NCI-H1694 treated with DMSO at 0.1 percent for 48 hours (cell line): Measurements from ENCODE around the gene LINC00305.

ENCODE experiments used
- DNase-seq: peaks from one replicate; lab custom pipeline; 2025; lab: John Stamatoyannopoulos, UW

Gene LINC00305

DNA sequence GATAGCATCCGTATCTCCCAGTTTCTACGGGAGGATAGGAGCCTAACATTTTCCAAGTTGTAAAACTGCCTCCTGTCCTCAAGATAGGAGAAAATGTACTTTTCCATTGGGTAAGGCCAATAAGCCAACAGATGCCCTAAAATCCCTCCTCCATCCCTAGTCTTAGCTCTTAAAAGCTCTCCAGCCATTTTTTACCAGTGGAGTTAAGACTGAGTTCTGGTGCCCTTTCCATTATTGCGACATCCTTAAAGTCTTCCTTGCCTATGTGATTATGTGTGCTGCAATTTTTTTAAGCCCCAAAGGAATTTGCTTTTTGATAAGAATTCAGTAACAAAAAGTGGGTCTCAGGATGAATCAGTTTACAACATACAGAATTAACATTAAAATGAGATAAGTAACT, 33.0 kb downstream of the LINC00305 start:
- no peak for DNase-seq

DNA sequence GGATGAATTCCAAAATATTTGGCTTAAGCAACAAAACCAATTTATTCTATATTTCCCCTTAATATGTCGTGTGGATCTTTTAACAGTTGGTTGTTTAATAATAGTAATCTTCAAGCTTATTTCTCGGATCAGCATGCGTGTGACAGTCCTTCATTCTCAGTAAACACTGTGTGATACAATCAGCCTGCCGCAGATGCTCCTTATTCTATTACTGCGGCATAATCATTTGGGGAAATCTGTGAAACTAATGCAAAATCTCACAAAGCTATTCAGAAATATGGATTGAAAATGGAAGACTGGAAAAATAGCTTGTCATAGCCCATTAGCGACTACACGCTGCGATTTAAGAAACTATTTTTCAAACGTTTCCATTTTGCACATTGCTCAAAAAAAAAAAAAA, 36.9 kb downstream of the LINC00305 start:
- DNase-seq, result no peak

DNA sequence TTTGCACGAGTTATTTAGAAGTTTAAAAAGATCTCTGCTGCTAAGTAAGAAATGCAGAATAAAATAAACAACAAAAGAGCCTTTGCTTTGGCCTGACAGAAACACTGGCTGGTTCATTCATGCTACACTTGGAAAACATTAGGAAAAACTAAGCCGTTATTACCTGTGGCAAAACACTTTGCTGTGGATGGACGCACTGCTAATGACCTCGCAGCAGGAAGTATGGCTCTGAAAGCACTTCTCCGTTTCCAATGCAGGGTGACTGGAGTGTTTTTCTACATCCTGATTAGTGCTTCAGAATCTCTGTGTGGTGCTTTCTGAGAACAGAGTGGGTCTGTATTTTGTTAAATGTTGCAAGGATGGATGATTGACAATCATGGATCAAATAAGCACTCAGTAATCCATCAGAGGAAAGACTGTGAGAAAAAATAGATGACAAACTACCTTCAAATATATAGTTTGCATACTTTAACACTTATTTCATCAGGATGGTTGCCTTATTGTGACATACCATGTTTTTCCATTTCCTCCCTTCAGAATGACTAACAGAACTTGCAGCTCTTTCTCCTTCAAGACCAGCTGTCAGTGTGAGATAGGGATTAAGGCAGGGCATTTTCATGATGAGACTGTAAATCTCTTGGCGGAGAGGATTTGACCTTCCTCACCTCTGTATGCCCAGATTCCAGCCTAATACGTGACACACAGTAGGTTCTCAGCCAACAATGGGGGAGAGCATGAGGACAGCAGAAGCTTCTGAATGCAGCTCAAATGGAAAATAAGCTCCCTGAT, 38.0 kb downstream of the LINC00305 start:
- no peak for DNase-seq

DNA sequence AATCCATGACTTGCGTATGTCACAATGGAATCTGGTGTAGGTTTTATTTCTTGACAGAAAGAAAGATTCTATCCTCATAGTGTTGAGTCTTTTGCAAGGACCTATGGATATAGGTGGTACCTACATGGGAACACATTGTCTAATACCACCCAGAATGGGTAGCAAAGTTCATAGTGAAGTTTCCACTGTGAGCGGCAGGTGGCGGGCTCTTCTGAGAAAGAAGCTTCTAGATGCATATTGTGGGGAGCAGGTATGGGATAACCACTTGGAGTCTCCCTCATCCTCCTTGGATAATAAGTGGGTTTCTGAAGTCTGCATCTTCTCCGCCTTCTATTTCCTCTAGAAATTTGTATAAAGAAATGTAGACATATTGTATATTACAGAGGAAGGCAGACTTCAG, 44.9 kb downstream of the LINC00305 start:
- DNase-seq, result no peak

DNA sequence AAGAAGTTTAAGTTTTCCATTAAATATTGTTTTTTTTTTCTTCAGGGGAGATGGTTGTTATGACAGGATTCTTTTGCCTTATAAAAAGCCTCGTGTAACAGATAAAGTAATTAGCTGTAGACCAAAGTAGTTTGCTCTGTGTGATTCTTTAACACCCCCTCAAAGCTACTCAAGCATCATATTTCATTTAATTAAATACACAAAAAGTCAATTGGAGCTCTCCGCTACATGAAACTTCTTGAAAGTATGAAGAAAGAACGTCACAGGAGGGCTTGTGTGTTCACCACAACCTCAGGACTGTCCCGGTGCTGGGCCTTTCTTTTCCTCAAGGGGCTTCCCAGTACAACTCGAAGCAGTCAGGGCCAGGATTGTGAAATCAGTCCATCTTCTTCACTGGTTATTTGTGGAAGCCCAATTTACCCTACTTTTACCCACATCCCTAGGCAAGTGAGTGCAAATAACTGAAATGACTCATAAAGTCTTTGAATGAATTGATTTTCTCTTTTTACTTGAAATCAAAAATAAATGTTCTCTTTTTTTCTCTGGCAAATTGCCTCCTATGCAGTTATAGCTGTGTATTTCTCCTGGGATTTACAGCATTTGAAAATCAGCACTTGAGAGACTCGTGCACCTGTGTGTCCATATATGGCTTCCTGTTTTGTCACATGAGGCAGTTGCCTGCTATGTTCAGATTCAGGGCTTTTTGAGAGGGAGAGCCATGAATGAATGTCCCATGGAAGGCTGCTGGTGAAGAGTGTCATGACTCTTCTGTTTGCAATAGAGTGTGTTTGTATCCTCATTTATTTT, 48.6 kb downstream of the LINC00305 start:
- DNase-seq, result no peak

DNA sequence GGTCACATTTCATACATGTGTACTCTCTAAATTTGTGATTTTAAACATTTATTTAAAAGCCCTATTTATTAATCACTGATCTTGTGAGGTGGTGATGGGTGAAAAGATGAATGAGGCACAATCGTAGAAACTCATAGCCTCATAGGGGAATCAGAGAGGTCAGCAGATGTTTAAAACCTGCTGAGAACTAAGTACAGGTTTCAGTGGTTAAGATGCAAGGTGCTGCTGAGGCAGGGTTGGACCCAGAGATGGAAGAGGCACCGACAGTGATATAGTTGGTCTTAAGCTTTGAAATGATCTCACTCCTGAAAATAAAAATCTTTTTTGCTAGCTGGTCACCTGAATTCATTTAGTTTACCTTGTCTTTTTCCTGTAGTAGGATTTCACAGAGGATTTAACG, 49.6 kb downstream of the LINC00305 start:
- DNase-seq, result no peak

DNA sequence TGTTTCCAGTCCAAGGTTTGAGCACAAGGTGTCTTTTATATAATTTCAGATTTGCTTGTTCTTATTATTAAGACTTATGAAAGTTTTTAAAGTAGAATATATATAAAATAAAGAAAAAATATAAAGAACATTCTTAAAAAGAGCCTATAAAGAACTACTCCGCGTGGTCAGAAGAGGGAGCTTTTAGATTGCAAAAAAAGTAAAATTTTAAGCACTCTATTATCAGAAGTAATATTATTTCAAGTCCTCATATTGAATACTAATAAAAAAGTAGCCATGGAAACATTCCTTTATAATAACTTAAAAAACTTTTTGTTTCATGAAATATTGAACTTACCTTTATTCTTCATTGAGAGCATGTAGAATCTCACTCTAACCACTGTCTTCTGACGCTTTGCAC, 51.4 kb downstream of the LINC00305 start:
- DNase-seq, result peak; percentile 4

DNA sequence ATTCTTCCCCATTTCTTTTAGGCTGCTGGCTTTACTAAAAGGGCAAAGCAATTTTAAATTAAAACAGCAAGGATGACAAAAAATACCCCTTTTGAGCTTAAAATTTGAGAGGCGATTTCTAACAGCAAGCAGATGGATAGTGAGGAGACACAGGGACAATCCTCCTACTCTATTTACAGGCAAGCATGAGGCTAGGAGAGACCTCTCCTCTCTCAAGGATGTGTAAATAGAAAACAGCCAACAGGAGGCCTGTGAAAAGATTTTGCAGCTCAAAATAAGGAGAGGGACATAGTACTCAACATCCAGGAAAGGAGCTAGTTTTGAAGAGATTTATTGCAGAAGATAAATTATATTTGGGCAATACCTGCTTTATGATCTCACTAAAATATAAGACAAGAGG, 53.8 kb downstream of the LINC00305 start:
- no peak for DNase-seq

DNA sequence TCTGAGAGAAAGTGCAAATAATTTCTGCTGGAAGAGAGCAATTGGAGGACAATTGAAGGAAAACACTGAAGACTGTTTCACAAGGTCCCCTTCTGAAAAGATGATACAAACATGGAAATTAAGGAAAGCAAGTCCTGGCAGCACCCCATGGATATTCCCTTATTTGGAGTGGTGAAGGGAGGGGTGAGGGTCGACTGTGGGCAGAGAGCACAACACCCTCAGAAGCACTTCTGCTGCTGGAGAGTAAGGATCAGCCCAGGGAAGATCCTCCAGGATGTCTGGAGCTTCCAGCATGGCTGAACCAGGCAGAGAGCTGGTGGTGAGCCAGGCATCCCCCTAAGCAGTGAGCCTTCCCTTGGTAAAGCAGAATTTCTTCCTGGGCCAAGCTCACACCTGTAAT, 54.7 kb downstream of the LINC00305 start:
- no peak for DNase-seq

DNA sequence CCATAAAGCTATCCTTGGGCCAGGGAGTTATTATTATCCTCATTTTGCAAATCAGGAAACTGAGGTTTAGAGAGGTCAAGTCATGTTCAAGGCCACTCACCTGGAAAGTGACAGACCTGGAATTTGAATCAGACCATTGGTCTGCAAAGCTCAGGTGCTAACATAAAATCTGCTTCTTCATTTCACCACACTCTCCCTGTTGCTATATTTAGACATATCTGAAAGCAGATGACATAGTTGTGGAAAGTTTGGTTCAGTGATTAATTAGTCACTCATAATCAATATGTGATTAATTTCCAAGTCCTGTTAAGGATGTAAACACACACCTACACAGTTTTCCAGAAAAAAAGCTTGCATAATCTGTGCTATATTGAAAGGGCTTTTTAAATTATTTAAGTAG, 57.4 kb downstream of the LINC00305 start:
- no peak for DNase-seq

DNA sequence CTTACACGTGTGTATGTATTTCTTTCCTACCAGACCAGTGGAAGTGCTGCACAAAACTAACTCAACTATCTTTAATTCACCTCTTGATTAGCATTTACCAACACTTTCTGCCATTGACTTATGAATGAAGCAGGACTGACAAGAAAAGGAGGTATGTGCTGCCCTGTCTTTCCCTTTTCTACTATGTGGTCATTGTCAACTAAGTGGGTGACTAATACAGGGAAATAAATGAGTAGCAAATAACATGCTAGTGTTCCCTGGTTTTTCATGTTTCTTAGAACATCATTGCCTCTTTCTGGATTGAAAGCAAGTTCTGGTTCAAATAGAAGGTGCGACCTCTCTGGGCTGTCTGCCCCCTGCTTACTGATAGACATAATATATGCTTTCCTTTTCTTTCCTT, 58.0 kb downstream of the LINC00305 start:
- DNase-seq, result no peak

DNA sequence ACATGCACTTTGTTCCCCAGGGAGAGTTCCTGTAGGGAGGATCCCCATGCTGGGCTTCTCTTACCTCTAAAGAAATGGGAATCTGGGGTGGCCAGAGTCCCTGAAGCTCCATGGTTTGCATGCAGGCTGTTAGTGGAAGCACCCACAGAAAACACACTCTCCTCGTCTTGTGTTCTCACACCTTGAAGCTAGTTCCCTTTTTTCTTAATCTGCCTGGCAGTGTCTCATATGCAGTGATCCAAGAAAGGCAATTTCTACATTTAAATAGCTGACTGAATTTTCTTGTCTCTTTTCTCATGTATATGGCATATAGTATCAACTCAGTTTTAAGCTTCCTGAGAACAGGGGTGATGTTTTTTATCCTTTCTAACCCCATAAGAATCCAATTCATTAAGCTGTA, 65.0 kb downstream of the LINC00305 start:
- DNase-seq, result no peak

DNA sequence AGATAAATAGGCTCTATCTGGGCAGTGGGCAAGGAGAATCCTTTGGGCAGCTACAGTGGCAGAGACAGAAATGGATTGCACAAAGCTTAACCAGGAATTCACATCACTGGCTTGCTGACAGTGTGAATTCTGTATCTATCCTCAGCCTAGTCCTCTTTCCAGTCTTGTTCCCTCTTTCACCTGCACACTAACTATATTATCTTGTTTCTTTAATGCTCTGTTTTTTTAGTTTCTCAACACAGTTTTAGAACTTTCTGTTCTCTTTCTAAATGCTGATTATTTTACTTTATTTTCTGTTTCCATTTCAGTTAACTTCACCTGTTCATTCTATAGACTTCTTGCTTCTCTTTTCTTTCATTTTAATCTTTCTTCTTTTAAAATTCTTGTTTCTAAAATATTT, 66.4 kb downstream of the LINC00305 start:
- no peak for DNase-seq

DNA sequence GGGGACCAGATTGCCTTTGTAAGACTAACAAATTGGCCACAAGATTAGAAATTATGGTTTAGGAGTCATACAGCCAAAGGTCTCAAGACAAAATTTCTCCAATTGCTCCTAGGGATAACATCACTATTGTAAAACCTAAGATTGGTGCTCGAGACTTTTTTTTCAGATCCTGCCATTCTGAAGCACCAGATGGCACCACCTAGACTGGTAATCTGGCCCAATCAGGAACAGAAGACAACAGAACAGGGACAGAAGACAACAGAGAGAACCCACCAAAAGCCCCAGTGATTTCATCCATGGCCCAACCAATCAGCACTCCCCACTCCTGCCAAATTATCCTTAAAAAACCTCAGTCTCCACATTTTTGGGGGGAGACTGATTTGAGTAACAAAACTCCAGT, 66.8 kb downstream of the LINC00305 start:
- no peak for DNase-seq

DNA sequence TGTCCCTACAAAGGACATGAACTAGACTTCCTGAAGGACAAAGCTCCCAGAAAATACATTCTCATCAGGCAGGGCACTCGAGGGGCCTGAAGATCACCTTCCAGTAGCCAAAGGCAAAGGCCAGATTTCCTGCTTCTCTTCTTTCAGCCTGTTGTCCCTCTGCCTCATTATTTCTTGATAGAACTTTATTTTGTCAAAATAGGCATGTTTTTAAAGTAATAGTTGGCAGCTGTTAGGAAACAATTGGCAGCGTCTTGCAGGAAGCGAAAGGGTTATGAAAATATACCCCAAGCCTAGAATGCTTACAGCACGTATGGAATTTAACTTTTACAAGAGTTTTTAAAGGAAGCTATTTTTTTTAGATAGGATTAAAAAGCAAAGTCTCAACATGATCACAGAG, 74.9 kb downstream of the LINC00305 start:
- DNase-seq, result no peak

DNA sequence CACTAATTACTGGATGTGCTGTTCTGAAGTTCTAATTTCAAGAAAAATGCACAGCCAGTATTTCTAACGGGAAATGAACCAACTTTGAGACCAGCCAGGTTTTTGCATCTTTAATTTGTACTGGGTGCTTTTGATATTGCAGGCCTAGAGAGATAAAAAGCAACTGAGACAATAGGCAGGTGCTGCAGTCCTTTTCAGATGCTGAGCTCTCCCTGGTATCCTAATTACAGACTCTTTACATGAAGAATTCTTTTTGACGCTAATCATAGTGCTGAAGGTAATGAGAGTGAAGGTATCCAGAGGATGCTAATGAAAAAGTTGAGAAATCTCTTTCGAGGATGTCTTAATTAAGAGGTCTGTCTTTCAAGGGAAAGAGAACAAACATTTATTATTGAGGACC, 93.9 kb downstream of the LINC00305 start:
- no peak for DNase-seq

DNA sequence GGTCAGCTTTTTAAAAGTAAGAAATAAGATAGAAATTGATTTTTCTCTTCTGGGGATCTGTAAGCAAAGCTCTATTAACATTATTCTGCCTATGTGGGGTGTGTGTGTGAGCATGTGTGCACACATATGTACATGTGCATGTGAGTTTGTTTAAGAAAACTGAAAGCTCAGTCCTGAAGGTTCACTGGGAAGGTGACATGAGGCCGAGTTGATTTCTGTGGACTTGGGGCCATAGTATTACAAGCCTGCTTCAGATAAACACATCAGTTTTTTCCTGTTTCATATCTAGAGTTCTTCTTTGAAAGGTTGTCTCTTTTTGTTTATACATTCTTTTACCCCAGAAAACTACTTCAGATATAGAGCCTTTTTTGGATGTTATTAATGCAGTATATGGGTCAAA, 95.6 kb downstream of the LINC00305 start:
- DNase-seq, result no peak

DNA sequence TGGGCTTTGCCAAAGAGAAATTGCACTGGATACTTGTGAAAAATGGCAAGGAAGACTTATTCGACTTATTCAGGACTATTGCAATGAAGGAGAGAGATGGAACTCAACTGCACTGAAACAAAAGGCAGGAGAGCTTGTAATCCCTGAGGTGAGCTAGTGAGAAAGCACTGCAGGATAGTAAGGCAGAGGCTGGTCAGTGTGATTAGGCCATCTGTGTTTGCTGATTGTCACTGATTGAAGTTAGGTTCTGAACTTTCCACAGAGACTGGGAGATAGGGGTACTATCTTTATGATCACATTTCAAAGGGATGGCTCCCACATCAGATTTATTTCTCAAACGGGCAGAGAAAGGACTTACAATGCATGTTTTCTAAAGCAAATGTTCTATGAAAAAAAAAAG, 96.1 kb downstream of the LINC00305 start:
- DNase-seq, result no peak

DNA sequence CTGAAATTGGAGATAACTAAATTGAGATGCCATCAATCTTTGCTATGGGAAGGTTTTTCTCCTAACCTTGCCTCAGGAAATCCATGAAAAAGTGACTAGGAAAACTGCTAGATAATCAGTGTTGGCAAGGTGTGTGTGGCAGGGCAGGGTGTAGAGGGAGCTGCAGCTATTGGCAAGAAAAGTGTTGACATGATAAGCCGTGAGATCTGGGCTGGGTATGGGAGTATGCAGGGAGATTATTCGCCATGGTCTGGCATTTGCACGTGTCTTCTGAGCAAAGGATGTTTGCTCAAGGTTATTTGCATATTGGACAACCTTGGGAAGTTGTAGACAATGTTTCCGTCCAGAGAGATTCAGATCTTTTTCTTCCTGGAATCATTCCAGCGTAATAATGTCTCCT, 104.3 kb downstream of the LINC00305 start:
- DNase-seq, result no peak

DNA sequence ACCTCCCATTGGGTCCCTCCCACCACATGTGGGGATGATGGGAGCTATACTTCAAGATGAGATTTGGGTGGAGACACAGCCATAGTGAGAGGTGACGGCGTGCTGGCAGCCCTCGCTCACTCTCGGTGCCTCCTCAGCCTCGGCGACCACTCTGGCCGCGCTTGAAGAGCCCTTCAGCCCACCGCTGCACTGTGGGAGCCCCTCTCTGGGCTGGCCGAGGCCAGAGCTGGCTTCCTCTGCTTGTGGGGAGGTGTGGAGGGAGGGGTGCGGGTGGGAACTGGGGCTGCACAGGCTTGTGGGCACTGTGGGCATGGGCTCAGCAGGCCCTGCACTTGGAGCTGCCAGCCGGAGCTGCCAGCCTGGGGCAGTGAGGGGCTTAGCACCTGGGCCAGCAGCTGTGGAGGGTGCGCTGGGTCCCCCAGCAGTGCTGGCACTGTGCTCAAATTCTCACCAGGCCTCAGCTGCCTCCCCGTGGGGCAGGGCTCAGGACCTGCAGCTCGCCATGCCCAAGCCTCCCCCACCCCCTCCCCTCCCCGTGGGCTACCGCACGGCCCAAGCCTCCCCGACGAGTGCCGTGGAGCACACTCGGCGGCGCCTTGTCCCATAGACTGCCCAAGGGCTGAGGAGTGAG, 106.0 kb downstream of the LINC00305 start:
- DNase-seq, result no peak

DNA sequence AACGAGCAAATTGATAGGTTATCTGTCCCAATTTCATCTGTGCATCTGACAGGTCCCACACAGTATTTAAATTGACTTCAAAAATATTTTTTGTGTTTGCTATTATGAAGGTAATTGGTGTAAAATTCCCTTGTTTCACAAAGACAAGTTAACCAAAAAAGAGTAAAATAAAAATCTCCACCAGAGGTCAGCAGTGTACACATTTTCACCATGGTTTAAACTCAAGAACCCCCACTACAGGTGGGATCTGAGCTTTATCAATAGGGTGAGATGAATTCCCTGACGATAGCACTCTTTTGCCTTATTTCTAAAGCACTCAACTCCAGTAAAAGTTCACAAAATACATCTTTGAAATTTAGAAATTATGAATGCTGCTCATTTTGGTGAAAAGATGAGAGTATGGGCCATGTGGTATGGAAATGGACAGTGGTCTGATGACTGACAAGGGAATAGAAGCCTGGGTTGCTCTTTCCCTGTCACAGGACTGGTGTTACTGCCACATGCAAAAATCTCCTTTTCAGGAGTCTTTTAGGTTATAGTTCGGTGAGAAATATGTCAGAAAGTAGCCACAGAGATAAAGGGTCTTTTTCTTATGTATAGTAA, 111.0 kb downstream of the LINC00305 start:
- peak; percentile 9 for DNase-seq

DNA sequence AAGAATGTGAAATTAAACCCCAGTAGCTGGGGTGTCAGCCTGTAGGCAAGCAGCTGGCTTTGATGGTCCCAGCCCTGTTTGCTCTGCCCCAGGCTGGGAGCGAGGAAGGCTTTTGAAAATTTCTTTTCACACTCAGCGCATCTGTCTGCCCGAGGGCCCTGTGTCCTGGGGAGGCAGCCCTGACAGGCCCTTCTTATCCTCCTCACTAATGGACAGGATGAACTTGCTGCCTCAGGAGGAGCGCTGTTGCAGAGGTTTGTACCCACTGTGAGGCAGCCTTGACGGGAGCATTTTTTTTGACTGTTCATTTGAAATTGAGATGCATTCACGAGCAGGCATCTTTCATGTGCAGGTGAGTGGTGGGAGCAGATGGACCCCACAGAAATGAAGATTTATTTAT, 116.6 kb downstream of the LINC00305 start:
- DNase-seq, result no peak

DNA sequence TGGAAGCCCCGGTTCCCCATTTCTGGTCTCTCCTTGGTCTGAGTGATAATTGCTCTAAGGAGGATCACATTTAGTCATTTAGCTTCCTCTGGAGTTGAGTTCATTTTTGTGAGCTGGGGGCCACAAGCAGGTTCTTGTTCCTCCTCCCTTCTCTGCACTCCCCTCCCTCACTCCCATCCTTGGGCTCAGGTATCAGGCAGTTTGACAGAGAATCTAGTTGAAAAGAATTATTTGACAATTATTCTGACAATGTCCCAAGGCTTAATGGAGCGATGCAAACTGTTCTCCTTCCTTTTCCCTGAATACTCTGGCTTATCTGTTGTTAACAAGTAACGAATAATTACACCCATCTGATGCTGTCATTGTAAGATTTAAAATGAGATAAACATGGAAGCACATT, 117.5 kb downstream of the LINC00305 start:
- DNase-seq, result no peak
